ENCODE measurements around the gene OCA2. TPM values are rescaled to one million over a fixed set of nuclear protein-coding genes. Genes with fewer than 3 reads are reported as not detected.
"Not testable (repeated sequence)": the region's sequence is repeated elsewhere in the genome, so short reads cannot be mapped to it uniquely, and the experiment has no call there.

Gene OCA2
- total RNA-seq, 1 experiment from 2014 or later, result 0.57 TPM

GRCh38 chr15:27723821-27724220 lies 375.3 kb downstream of the OCA2 start:
- intact Hi-C loops (cut with micrococcal nuclease; ENCODE audit: unreplicated experiment), result no loop called here
- Histone ChIP-seq H3K36me3 (ENCODE audit: control insufficient read depth, insufficient read depth, low read length) (no peaks in the 10 kb centered on the region), H3K4me1 (no peaks in the 10 kb centered on the region), H3K27me3 (replicated peaks; ENCODE audit: control insufficient read depth, insufficient read depth, low read length) (no peaks in the 10 kb centered on the region), H3K4me3 (ENCODE audit: low read depth, low read length) (no peak overlapping the region), H3K9me3 (no peaks in the 10 kb centered on the region)
- no peak for DNase-seq
- POLR2A ChIA-PET, result no interaction called here
- H3K36me3 Mint-ChIP-seq (ENCODE audit: insufficient read depth, unreplicated experiment), result peaks cover 2% of the 10 kb centered on the region
- no TSS peak for BruUV-seq (replicated peaks)
- H3K4me3 Mint-ChIP-seq (ENCODE audit: unreplicated experiment), result no peak overlapping the region
- no peak overlapping the region for H3K27ac Mint-ChIP-seq (ENCODE audit: unreplicated experiment)
- H3K9me3 Mint-ChIP-seq (ENCODE audit: unreplicated experiment), result peaks cover 3% of the 10 kb centered on the region
- CTCF ChIA-PET, result no interaction called here
- peaks cover 5% of the 10 kb centered on the region for H3K27me3 Mint-ChIP-seq (ENCODE audit: insufficient read depth, unreplicated experiment)
- no peaks in the 10 kb centered on the region for H3K4me1 Mint-ChIP-seq (ENCODE audit: low read depth, unreplicated experiment)
- TF ChIP-seq CTCF (IDR thresholded peaks at IDR 0.05; ENCODE audit: insufficient read depth in 1 of 2, low read depth in 1 of 2, low read length in 1 of 2, severe bottlenecking in 1 of 2, unreplicated experiment in 1 of 2), result no peak

DNA sequence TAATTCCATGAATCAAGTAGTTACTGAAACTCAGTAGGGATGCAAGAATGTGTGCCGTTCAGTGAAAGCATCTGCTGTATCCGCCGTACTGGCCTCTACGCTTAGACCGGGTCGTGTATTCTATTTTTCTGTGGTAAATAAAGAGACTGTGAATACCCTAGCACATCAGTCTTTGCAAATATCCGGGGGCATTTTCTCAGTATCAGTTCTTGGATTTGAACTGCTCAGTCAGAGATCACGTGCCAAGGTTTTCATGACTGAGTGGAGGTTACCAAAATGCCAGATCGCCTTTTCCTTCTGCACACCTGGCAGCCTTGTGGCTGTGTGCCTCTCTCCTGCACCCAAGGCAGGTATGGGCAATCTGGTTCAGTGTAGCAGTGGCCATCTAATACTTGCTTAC lies 377.0 kb downstream of the OCA2 start:
- no peak for DNase-seq
- intact Hi-C loops (cut with micrococcal nuclease; ENCODE audit: unreplicated experiment), result no loop called here
- Mint-ChIP-seq H3K4me1 (ENCODE audit: low read depth, unreplicated experiment) (no peaks in the 10 kb centered on the region), H3K27ac (ENCODE audit: unreplicated experiment) (no peak overlapping the region), H3K36me3 (ENCODE audit: insufficient read depth, unreplicated experiment) (no peaks in the 10 kb centered on the region), H3K9me3 (ENCODE audit: unreplicated experiment) (peaks cover 7% of the 10 kb centered on the region), H3K27me3 (ENCODE audit: insufficient read depth, unreplicated experiment) (peaks cover under 1% of the 10 kb centered on the region), H3K4me3 (ENCODE audit: unreplicated experiment) (no peak overlapping the region)
- ChIA-PET POLR2A (no interaction called here), CTCF (no interaction called here)
- H3K36me3 ChIP-seq (ENCODE audit: control insufficient read depth, insufficient read depth, low read length), result no peaks in the 10 kb centered on the region
- no peaks in the 10 kb centered on the region for H3K27me3 ChIP-seq (replicated peaks; ENCODE audit: control insufficient read depth, insufficient read depth, low read length)
- H3K4me1 ChIP-seq, result no peaks in the 10 kb centered on the region
- H3K9me3 ChIP-seq, result no peaks in the 10 kb centered on the region
- no peak for TF ChIP-seq CTCF (IDR thresholded peaks at IDR 0.05; ENCODE audit: insufficient read depth in 1 of 2, low read depth in 1 of 2, low read length in 1 of 2, severe bottlenecking in 1 of 2, unreplicated experiment in 1 of 2)
- no TSS peak for BruUV-seq (replicated peaks)
- no peak overlapping the region for H3K4me3 ChIP-seq (ENCODE audit: low read depth, low read length)

GRCh38 chr15:27714675-27715074 lies 384.4 kb downstream of the OCA2 start:
- no peaks in the 10 kb centered on the region for H3K27me3 ChIP-seq (replicated peaks; ENCODE audit: control insufficient read depth, insufficient read depth, low read length)
- Mint-ChIP-seq H3K27ac (ENCODE audit: unreplicated experiment) (no peak overlapping the region), H3K4me1 (ENCODE audit: low read depth, unreplicated experiment) (no peaks in the 10 kb centered on the region), H3K27me3 (ENCODE audit: insufficient read depth, unreplicated experiment) (no peaks in the 10 kb centered on the region), H3K36me3 (ENCODE audit: insufficient read depth, unreplicated experiment) (no peaks in the 10 kb centered on the region), H3K9me3 (ENCODE audit: unreplicated experiment) (peaks cover 23% of the 10 kb centered on the region), H3K4me3 (ENCODE audit: unreplicated experiment) (no peak overlapping the region)
- no peak for TF ChIP-seq CTCF (IDR thresholded peaks at IDR 0.05; ENCODE audit: insufficient read depth in 1 of 2, low read depth in 1 of 2, low read length in 1 of 2, severe bottlenecking in 1 of 2, unreplicated experiment in 1 of 2)
- intact Hi-C loops (cut with micrococcal nuclease; ENCODE audit: unreplicated experiment), result no loop called here
- DNase-seq, result no peak
- no peaks in the 10 kb centered on the region for H3K4me1 ChIP-seq
- ChIA-PET CTCF (no interaction called here), POLR2A (no interaction called here)
- no TSS peak for BruUV-seq (replicated peaks)
- H3K9me3 ChIP-seq, result peaks cover 13% of the 10 kb centered on the region
- H3K4me3 ChIP-seq (ENCODE audit: low read depth, low read length), result no peak overlapping the region
- no peaks in the 10 kb centered on the region for H3K36me3 ChIP-seq (ENCODE audit: control insufficient read depth, insufficient read depth, low read length)

DNA sequence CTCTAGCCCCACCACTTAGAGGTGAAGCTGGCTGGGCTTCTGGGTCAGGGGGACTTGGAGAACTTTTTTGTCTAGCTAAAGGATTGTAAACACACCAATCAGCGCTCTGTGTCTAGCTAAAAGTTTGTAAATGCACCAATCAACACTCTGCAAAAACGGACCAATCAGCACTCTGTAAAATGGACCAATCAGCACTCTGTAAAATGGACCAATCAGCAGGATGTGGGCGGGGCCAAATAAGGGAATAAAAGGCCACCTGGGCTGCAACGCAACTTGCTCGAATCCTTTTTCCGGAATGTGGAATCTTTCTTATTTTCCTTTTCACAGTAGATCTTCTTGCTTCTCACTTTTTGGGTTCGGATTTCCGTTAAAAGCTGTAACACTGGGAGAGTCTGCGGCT lies 385.3 kb downstream of the OCA2 start:
- intact Hi-C loops (cut with micrococcal nuclease; ENCODE audit: unreplicated experiment); H3K27me3 Mint-ChIP-seq (ENCODE audit: insufficient read depth, unreplicated experiment); POLR2A ChIA-PET; H3K36me3 Mint-ChIP-seq (ENCODE audit: insufficient read depth, unreplicated experiment); CTCF ChIA-PET; H3K4me3 Mint-ChIP-seq (ENCODE audit: unreplicated experiment); BruUV-seq (replicated peaks); H3K27ac Mint-ChIP-seq (ENCODE audit: unreplicated experiment); H3K36me3 ChIP-seq (ENCODE audit: control insufficient read depth, insufficient read depth, low read length); H3K27me3 ChIP-seq (replicated peaks; ENCODE audit: control insufficient read depth, insufficient read depth, low read length); H3K4me3 ChIP-seq (ENCODE audit: low read depth, low read length); DNase-seq; H3K4me1 ChIP-seq; H3K4me1 Mint-ChIP-seq (ENCODE audit: low read depth, unreplicated experiment): not testable (repeated sequence)
- peaks cover 13% of the 10 kb centered on the region for H3K9me3 ChIP-seq
- peaks cover 28% of the 10 kb centered on the region for H3K9me3 Mint-ChIP-seq (ENCODE audit: unreplicated experiment)

Data from Caco-2 (cell line).